ENCODE measurements around the gene LYVE1.

Gene LYVE1

GRCh38 chr11:10568486-10568941 lies at the start of gene LYVE1:
Gene LYVE1 (minus strand): TSS chr11:10568665. CDS start chr11:10568532, 133 bp downstream.
- H3K4me3 ChIP-seq (replicated peaks; ENCODE audit: low read depth, low read length), result no peak within 1 kb of the TSS
- no peak for TF ChIP-seq CTCF (IDR thresholded peaks at IDR 0.05; ENCODE audit: low read length, missing control alignments)
- peak; percentile 60 for DNase-seq (ENCODE audit: low read depth)

- no peak for TF ChIP-seq CTCF (IDR thresholded peaks at IDR 0.05; ENCODE audit: low read length, missing control alignments)
- DNase-seq (ENCODE audit: low read depth), result no peak
- no peak overlapping the region for H3K4me3 ChIP-seq (replicated peaks; ENCODE audit: low read depth, low read length)
Observed at GRCh38 chr11:10617551-10617950, 49.1 kb upstream of the LYVE1 start.

GRCh38 chr11:10611979-10612862 lies 43.8 kb upstream of the LYVE1 start:
- TF ChIP-seq CTCF (IDR thresholded peaks at IDR 0.05; ENCODE audit: low read length, missing control alignments), result no peak
- no peak for DNase-seq (ENCODE audit: low read depth)
- no peak overlapping the region for H3K4me3 ChIP-seq (replicated peaks; ENCODE audit: low read depth, low read length)

GRCh38 chr11:10609636-10610035 lies 41.2 kb upstream of the LYVE1 start:
- TF ChIP-seq CTCF (IDR thresholded peaks at IDR 0.05; ENCODE audit: low read length, missing control alignments), result no peak
- H3K4me3 ChIP-seq (replicated peaks; ENCODE audit: low read depth, low read length), result no peak overlapping the region
- DNase-seq (ENCODE audit: low read depth), result no peak

- DNase-seq (ENCODE audit: low read depth), result no peak
- no peak for TF ChIP-seq CTCF (IDR thresholded peaks at IDR 0.05; ENCODE audit: low read length, missing control alignments)
- no peak overlapping the region for H3K4me3 ChIP-seq (replicated peaks; ENCODE audit: low read depth, low read length)
Observed at GRCh38 chr11:10608584-10608983, 40.1 kb upstream of the LYVE1 start.

GRCh38 chr11:10607462-10608132 lies 39.1 kb upstream of the LYVE1 start:
- no peak overlapping the region for H3K4me3 ChIP-seq (replicated peaks; ENCODE audit: low read depth, low read length)
- TF ChIP-seq CTCF (IDR thresholded peaks at IDR 0.05; ENCODE audit: low read length, missing control alignments), result no peak
- no peak for DNase-seq (ENCODE audit: low read depth)

Data from fibroblast of pulmonary artery (primary cell).